HEK293 (cell line): ENCODE results near the gene NFKBIZ.

ENCODE experiments used
- SETDB1 ChIP-seq: IDR thresholded peaks from one replicate; pipeline ENCODE4 v1.6.1; 2017; ENCODE audit warnings: mild to moderate bottlenecking, low read length, moderate library complexity, mixed read lengths; ENCODE audit not compliant: insufficient read length
- ZBTB21 ChIP-seq: fragments of 450-650 bp; formaldehyde crosslinking; IDR thresholded peaks from 2 replicates; pipeline ENCODE4 v1.5.1; 2017; ENCODE audit warnings: missing biosample characterization, missing genetic modification characterization
- ZNF121 ChIP-seq: fragments of 450-650 bp; formaldehyde crosslinking; IDR thresholded peaks from 2 replicates; pipeline ENCODE4 v1.5.1; 2016; ENCODE audit warnings: missing biosample characterization, missing genetic modification characterization
- ZNF626 ChIP-seq: fragments of 450-650 bp; sonication (Bioruptor Pico); formaldehyde crosslinking; IDR thresholded peaks from 2 replicates; pipeline ENCODE4 v1.5.1; 2018; ENCODE audit warnings: missing biosample characterization, missing genetic modification characterization, inconsistent platforms
- TF ChIP-seq, protein P1 (sequence below): fragments of 450-650 bp; formaldehyde crosslinking; IDR thresholded peaks from 2 replicates; pipeline ENCODE4 v1.5.1; 2016; ENCODE audit warnings: missing biosample characterization, missing genetic modification characterization
- TF ChIP-seq, protein P2 (sequence below): fragments of 450-650 bp; formaldehyde crosslinking; conservative IDR thresholded peaks from 2 replicates; pipeline ENCODE4 v1.5.1; 2016; ENCODE audit warnings: low read depth, missing biosample characterization, missing genetic modification characterization
- TF ChIP-seq, protein P3 (sequence below): fragments of 450-650 bp; formaldehyde crosslinking; IDR thresholded peaks from 2 replicates; pipeline ENCODE4 v1.5.1; 2016; ENCODE audit warnings: missing biosample characterization, missing genetic modification characterization, low read depth

DNA sequence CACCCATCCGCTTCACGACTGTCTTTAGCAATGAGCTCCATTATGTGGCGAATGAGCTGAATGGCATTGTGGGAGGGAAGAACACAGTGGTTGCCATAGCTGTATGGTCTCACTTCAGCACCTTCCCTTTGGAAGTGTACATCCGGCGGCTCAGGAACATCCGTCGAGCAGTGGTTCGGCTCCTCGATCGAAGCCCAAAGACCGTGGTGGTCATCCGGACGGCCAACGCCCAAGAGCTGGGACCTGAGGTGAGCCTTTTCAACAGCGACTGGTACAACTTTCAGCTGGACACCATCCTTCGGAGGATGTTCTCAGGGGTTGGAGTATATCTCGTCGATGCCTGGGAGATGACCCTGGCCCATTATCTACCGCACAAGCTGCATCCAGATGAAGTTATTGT is 27.8 kb upstream of the NFKBIZ start:
- TF ChIP-seq ZBTB21 (tag by site-specific recombination) = no peak
- TF ChIP-seq ZNF626 (tag by site-specific recombination) = no peak
- TF ChIP-seq ZNF121 (tag by site-specific recombination) = no peak
- TF ChIP-seq, protein P1, sequence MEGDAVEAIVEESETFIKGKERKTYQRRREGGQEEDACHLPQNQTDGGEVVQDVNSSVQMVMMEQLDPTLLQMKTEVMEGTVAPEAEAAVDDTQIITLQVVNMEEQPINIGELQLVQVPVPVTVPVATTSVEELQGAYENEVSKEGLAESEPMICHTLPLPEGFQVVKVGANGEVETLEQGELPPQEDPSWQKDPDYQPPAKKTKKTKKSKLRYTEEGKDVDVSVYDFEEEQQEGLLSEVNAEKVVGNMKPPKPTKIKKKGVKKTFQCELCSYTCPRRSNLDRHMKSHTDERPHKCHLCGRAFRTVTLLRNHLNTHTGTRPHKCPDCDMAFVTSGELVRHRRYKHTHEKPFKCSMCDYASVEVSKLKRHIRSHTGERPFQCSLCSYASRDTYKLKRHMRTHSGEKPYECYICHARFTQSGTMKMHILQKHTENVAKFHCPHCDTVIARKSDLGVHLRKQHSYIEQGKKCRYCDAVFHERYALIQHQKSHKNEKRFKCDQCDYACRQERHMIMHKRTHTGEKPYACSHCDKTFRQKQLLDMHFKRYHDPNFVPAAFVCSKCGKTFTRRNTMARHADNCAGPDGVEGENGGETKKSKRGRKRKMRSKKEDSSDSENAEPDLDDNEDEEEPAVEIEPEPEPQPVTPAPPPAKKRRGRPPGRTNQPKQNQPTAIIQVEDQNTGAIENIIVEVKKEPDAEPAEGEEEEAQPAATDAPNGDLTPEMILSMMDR = no peak
- TF ChIP-seq, protein P2, sequence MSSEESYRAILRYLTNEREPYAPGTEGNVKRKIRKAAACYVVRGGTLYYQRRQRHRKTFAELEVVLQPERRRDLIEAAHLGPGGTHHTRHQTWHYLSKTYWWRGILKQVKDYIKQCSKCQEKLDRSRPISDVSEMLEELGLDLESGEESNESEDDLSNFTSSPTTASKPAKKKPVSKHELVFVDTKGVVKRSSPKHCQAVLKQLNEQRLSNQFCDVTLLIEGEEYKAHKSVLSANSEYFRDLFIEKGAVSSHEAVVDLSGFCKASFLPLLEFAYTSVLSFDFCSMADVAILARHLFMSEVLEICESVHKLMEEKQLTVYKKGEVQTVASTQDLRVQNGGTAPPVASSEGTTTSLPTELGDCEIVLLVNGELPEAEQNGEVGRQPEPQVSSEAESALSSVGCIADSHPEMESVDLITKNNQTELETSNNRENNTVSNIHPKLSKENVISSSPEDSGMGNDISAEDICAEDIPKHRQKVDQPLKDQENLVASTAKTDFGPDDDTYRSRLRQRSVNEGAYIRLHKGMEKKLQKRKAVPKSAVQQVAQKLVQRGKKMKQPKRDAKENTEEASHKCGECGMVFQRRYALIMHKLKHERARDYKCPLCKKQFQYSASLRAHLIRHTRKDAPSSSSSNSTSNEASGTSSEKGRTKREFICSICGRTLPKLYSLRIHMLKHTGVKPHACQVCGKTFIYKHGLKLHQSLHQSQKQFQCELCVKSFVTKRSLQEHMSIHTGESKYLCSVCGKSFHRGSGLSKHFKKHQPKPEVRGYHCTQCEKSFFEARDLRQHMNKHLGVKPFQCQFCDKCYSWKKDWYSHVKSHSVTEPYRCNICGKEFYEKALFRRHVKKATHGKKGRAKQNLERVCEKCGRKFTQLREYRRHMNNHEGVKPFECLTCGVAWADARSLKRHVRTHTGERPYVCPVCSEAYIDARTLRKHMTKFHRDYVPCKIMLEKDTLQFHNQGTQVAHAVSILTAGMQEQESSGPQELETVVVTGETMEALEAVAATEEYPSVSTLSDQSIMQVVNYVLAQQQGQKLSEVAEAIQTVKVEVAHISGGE (tag by site-specific recombination) = no peak
- TF ChIP-seq, protein P3, sequence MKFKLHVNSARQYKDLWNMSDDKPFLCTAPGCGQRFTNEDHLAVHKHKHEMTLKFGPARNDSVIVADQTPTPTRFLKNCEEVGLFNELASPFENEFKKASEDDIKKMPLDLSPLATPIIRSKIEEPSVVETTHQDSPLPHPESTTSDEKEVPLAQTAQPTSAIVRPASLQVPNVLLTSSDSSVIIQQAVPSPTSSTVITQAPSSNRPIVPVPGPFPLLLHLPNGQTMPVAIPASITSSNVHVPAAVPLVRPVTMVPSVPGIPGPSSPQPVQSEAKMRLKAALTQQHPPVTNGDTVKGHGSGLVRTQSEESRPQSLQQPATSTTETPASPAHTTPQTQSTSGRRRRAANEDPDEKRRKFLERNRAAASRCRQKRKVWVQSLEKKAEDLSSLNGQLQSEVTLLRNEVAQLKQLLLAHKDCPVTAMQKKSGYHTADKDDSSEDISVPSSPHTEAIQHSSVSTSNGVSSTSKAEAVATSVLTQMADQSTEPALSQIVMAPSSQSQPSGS (tag by site-specific recombination) = no peak
- TF ChIP-seq SETDB1 = no peak
